Liver (tissue), 9 donors: ENCODE results near the gene NDRG4. TPM values are rescaled to one million over a fixed set of nuclear protein-coding genes. Genes with fewer than 3 reads are reported as not detected.

Source experiments
- DNase-seq: peaks from one replicate; pipeline ENCODE4 v3.0.0-alpha.2; 2017; ENCODE audit warnings: low spot score
- H3K27ac ChIP-seq, 2 donors: one replicate each; pipeline ENCODE4 v1.7.0; 2013; ENCODE audit warnings: inconsistent platforms in 2 of 2, low read length in 2 of 2, control low read depth in 1 of 2, low read depth in 1 of 2, mild to moderate bottlenecking in 1 of 2
- H3K27me3 ChIP-seq, 4 donors: one replicate each; pipeline versions ENCODE4 v1.6.1 to v1.7.0; 2013; ENCODE audit warnings: low read length in 3 of 4, inconsistent platforms in 1 of 4, mild to moderate bottlenecking in 1 of 4, moderate library complexity in 1 of 4; ENCODE audit not compliant: control insufficient read depth in 4 of 4, insufficient read depth in 4 of 4
- H3K36me3 ChIP-seq, 4 donors: one replicate each; pipeline versions ENCODE4 v1.6.1 to v1.7.0; 2013; ENCODE audit warnings: low read length in 3 of 4, mild to moderate bottlenecking in 3 of 4, low read depth in 1 of 4, moderate library complexity in 1 of 4; ENCODE audit not compliant: control insufficient read depth in 4 of 4, insufficient read depth in 3 of 4
- H3K4me1 ChIP-seq, 4 donors: one replicate each; pipeline versions ENCODE4 v1.6.1 to v1.7.0; 2013; ENCODE audit warnings: low read length in 3 of 4, mild to moderate bottlenecking in 3 of 4, moderate library complexity in 1 of 4; ENCODE audit not compliant: control insufficient read depth in 4 of 4, insufficient read depth in 4 of 4
- H3K4me3 ChIP-seq, 3 donors: one replicate each; pipeline versions ENCODE4 v1.6.1 to v1.7.0; 2013; ENCODE audit warnings: low read length in 3 of 3, control low read depth in 1 of 3, low read depth in 1 of 3, mild to moderate bottlenecking in 1 of 3
- H3K9ac ChIP-seq, 2 donors: one replicate each; pipeline ENCODE4 v1.7.0; 2013; ENCODE audit warnings: low read length in 2 of 2, mild to moderate bottlenecking in 2 of 2, moderate library complexity in 2 of 2, control low read depth in 1 of 2, low read depth in 1 of 2
- H3K9me3 ChIP-seq, 4 donors: one replicate each; pipeline versions ENCODE4 v1.6.1 to v1.7.0; 2013; ENCODE audit warnings: low read length in 3 of 4; ENCODE audit not compliant: control insufficient read depth in 4 of 4
- ATF3 ChIP-seq: IDR thresholded peaks from 2 replicates; pipeline ENCODE4 v1.6.1; 2016; ENCODE audit warnings: antibody characterized with exemption
- CTCF ChIP-seq: fragments of 150-350 bp; IDR thresholded peaks from 2 replicates; pipeline ENCODE4 v1.5.1; 2017; ENCODE audit warnings: improper control_type of control experiment, low read depth, low read length; ENCODE audit not compliant: missing input control
- FOXA1 ChIP-seq: IDR thresholded peaks from 2 replicates; pipeline ENCODE4 v1.6.1; 2016; ENCODE audit warnings: antibody characterized with exemption
- FOXA2 ChIP-seq: IDR thresholded peaks from 2 replicates; pipeline ENCODE4 v1.6.1; 2016; ENCODE audit warnings: antibody characterized with exemption
- HNF4A ChIP-seq, 2 donors: conservative IDR thresholded peaks; 2 replicates each; pipeline ENCODE4 v1.6.1; 2016; ENCODE audit warnings: antibody characterized with exemption in 2 of 2, mild to moderate bottlenecking in 2 of 2
- HNF4G ChIP-seq: IDR thresholded peaks from 2 replicates; pipeline ENCODE4 v1.6.1; 2016; ENCODE audit warnings: antibody characterized with exemption
- JUND ChIP-seq, 2 donors: IDR thresholded peaks; 2 replicates each; pipeline ENCODE4 v1.6.1; 2016; ENCODE audit warnings: antibody characterized with exemption in 2 of 2
- RAD21 ChIP-seq, 2 donors: IDR thresholded peaks; 2 replicates each; pipeline ENCODE4 v1.6.1; 2016; ENCODE audit warnings: antibody characterized with exemption in 2 of 2, mild to moderate bottlenecking in 2 of 2
- REST ChIP-seq: IDR thresholded peaks from 2 replicates; pipeline ENCODE4 v1.6.1; 2016; ENCODE audit warnings: antibody characterized with exemption, mild to moderate bottlenecking
- SP1 ChIP-seq: IDR thresholded peaks from 2 replicates; pipeline ENCODE4 v1.6.1; 2018; ENCODE audit warnings: antibody characterized with exemption, mild to moderate bottlenecking
- TAF1 ChIP-seq: conservative IDR thresholded peaks from 2 replicates; pipeline ENCODE4 v1.6.1; 2016; ENCODE audit warnings: antibody characterized with exemption, mild to moderate bottlenecking
- WGBS: extraction: QIAGEN DNeasy Blood & Tissue Kit; methylation state at CpG from one replicate; pipeline ENCODE4 v1.1.7; 2013; 5-methylcytosine and 5-hydroxymethylcytosine counted together
- polyA plus RNA-seq, 2 donors: library from polyadenylated mRNA; stranded (reverse) in 1 of 2; unstranded in 1 of 2; fragments of 200-250 nt in 1 of 2; fragments of >200 nt in 1 of 2; fragmentation: Nextera tagmentation in 1 of 2; extraction: Ambion mirVana in 1 of 2; gene quantifications; one replicate each; pipeline versions ENCODE4 v1.2.1 to v1.2.3, GENCODE V29; 2013 to 2015
- total RNA-seq, 2 donors: library from RNA; depleted of rRNA; stranded (reverse); fragments of >200 nt; gene quantifications; one replicate each; pipeline ENCODE4 v1.2.3, GENCODE V29; 2014
- donor health status: healthy.
- donor health status: healthy.
- donor health status: healthy.
- donor health status: healthy.
- donor health status: healthy.

NDRG4 gene
- total and polyA plus RNA-seq, 4 donors, result 0.40 to 1.1 (median 0.86) TPM

- no peak for TF ChIP-seq REST
- no peak for TF ChIP-seq ATF3
- TF ChIP-seq TAF1, result no peak
- no peak for TF ChIP-seq HNF4G
- no peak for TF ChIP-seq JUND (IDR thresholded peaks at IDR 0.05)
- TF ChIP-seq FOXA2, result no peak
- TF ChIP-seq FOXA1, result no peak
- TF ChIP-seq HNF4A (conservative IDR thresholded peaks at IDR 0.05), result no peak
Measured at GRCh38 chr16:58510776-58511628, 11.1 kb downstream of the NDRG4 start (continued).

- H3K36me3 ChIP-seq, result peaks cover 0 to 3% (median 2%) of the 10 kb centered on the region in 4 donors
- no peak overlapping the region for H3K27ac ChIP-seq
- TF ChIP-seq REST, result no peak
- TF ChIP-seq CTCF, result peak; percentile 51
- no peak for TF ChIP-seq SP1
- peak; percentile 71 to 82 for TF ChIP-seq RAD21 (IDR thresholded peaks at IDR 0.05)
- H3K9me3 ChIP-seq, result no peaks in the 10 kb centered on the region
- peaks cover 9 to 31% (median 20%) of the 10 kb centered on the region in 4 donors for H3K4me1 ChIP-seq
- no peak overlapping the region for H3K4me3 ChIP-seq
- 56% methylated on average over 17 of the region's 17 CpGs for WGBS
- H3K27me3 ChIP-seq, result no peaks in the 10 kb centered on the region
- no peak overlapping the region for H3K9ac ChIP-seq
- DNase-seq, result peak; percentile 87
Measured at GRCh38 chr16:58511933-58512815, 12.2 kb downstream of the NDRG4 start.
